Keratinocyte (primary cell): ENCODE measurements around the gene LCP2. TPM values are rescaled to one million over a fixed set of nuclear protein-coding genes. Genes with fewer than 3 reads are reported as not detected.

Source experiments
- DNase-seq: peaks from one replicate; pipeline ENCODE4 v3.0.0-alpha.2; 2011; ENCODE audit warnings: low read depth, missing footprints, low spot score
- FAIRE-seq: peaks from 2 replicates; lab custom pipeline; 2011; peaks lifted over from hg19 to GRCh38; lab: Jason Lieb, UNC
- H2AFZ ChIP-seq: 2 replicates; pipeline ENCODE4 v1.6.0; 2012; ENCODE audit warnings: low read length, control low read depth, inconsistent platforms; ENCODE audit not compliant: control insufficient read depth
- H3K27ac ChIP-seq: 2 replicates; pipeline ENCODE4 v1.5.1; 2011; ENCODE audit warnings: low read length; ENCODE audit not compliant: control insufficient read depth, insufficient read depth
- H3K27me3 ChIP-seq: 3 replicates; pipeline ENCODE4 v1.6.0; 2011; ENCODE audit warnings: low read length; ENCODE audit not compliant: control insufficient read depth, insufficient read depth; ENCODE audit errors: extremely low read depth
- H3K36me3 ChIP-seq, 2 experiments: 2 replicates in 1 of 2; 3 replicates in 1 of 2; pipeline ENCODE4 v1.5.1; 2011; ENCODE audit warnings: low read length in 2 of 2, mild to moderate bottlenecking in 1 of 2; ENCODE audit not compliant: control insufficient read depth in 2 of 2, insufficient read depth in 2 of 2; ENCODE audit errors: extremely low read depth in 1 of 2
- H3K4me1 ChIP-seq: 3 replicates; pipeline ENCODE4 v1.5.1; 2011; ENCODE audit warnings: low read length; ENCODE audit not compliant: control insufficient read depth, insufficient read depth; ENCODE audit errors: extremely low read depth
- H3K4me2 ChIP-seq: 3 replicates; pipeline ENCODE4 v1.6.0; 2011; ENCODE audit warnings: low read depth, low read length; ENCODE audit not compliant: control insufficient read depth, insufficient read depth; ENCODE audit errors: extremely low read depth
- H3K4me3 ChIP-seq, 3 experiments: fragments of 200-600 bp in 1 of 3; sonication (generic) in 1 of 3; 2 replicates in 2 of 3; 3 replicates in 1 of 3; pipeline ENCODE4 v1.5.1; 2011 to 2016; ENCODE audit warnings: low read length in 3 of 3, mild to moderate bottlenecking in 3 of 3, control low read depth in 2 of 3, inconsistent platforms in 1 of 3, low read depth in 1 of 3, mixed read lengths in 1 of 3, mixed run types in 1 of 3, moderate library complexity in 1 of 3; ENCODE audit not compliant: control insufficient read depth in 2 of 3, insufficient read depth in 2 of 3; ENCODE audit errors: extremely low read depth in 1 of 3
- H3K79me2 ChIP-seq: 2 replicates; pipeline ENCODE4 v1.6.0; 2012; ENCODE audit warnings: low read length; ENCODE audit not compliant: control insufficient read depth, insufficient read depth
- H3K9ac ChIP-seq: 3 replicates; pipeline ENCODE4 v1.6.0; 2011; ENCODE audit warnings: low read length; ENCODE audit not compliant: control insufficient read depth, insufficient read depth; ENCODE audit errors: extremely low read depth
- H3K9me1 ChIP-seq: 3 replicates; pipeline ENCODE4 v1.6.0; 2011; ENCODE audit warnings: low read length; ENCODE audit not compliant: control insufficient read depth, insufficient read depth; ENCODE audit errors: extremely low read depth
- H3K9me3 ChIP-seq: 2 replicates; pipeline ENCODE4 v1.5.1; 2012; ENCODE audit warnings: low read depth, low read length; ENCODE audit not compliant: control insufficient read depth
- H4K20me1 ChIP-seq: 3 replicates; pipeline ENCODE4 v1.6.0; 2011; ENCODE audit warnings: low read length; ENCODE audit not compliant: control insufficient read depth, insufficient read depth; ENCODE audit errors: extremely low read depth
- EZH2 ChIP-seq: IDR thresholded peaks from one replicate; pipeline ENCODE4 v1.6.1; 2012; ENCODE audit warnings: inconsistent platforms, mild to moderate bottlenecking, low read length, moderate library complexity
- dilution Hi-C: fragments of 300-500 bp; cut with MboI; formaldehyde crosslinking; loops from one replicate; pipeline ENCODE4 v1.7.0; 2020; ENCODE audit warnings: low sequenced_read_pairs; ENCODE audit not compliant: extremely low pct_ligation_motif_present
- polyA plus RNA-seq, 5 experiments: library from polyadenylated mRNA; depleted of rRNA in 3 of 5; stranded (reverse) in 3 of 5; stranded (forward) in 1 of 5; unstranded in 1 of 5; fragments of >200 nt; gene quantifications; 1 replicate in 1 of 5; 2 replicates in 3 of 5; 3 replicates in 1 of 5; pipeline versions ENCODE4 v1.2.1 to v1.2.3, GENCODE V29; 2011 to 2012; ENCODE audit warnings: missing spikeins in 2 of 5, low read depth in 1 of 5, low replicate concordance in 1 of 5
- TF ChIP-seq, protein P1 (sequence below), 3 experiments: IDR thresholded peaks in 1 of 3; conservative IDR thresholded peaks in 1 of 3; optimal IDR thresholded peaks in 1 of 3; 2 replicates in 2 of 3; 3 replicates in 1 of 3; pipeline versions ENCODE3 to v1.5.1; 2011; ENCODE audit warnings: low read length in 3 of 3, mild to moderate bottlenecking in 3 of 3, moderate library complexity in 2 of 3, control low read depth in 1 of 3, inconsistent platforms in 1 of 3; ENCODE audit not compliant: insufficient read depth in 2 of 3; ENCODE audit errors: extremely low read depth in 1 of 3

LCP2 gene
- polyA plus RNA-seq, 1 donor (not counting 4 experiments of a cell fraction or from before 2014, with no cell fraction given) = not detected

DNA sequence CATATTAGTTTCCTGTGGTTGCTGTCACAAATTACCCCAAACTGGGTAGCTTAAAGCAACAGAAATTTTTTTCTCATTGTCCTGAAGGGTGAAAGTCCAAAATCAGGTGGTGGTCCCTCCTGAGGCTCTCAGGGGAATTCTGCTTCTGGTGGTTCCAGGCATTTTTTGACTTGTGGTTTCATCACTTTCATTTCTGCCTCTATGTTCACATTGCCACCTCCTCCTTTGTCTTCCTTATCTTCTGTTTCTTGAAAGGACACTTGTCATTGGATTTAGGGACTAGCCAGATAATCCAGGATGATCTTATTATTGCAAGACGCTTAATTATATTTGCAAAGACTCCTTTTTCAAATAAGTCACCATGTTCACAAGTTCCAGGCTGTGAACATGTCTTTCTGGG lies 48.4 kb upstream of the LCP2 start:
- Histone ChIP-seq H3K27ac (no peak overlapping the region), H3K4me3 (no peak overlapping the region), H2AFZ (no peak overlapping the region), H3K27me3 (no peaks in the 10 kb centered on the region), H3K4me1 (no peaks in the 10 kb centered on the region), H3K9me1 (no peaks in the 10 kb centered on the region), H3K4me2 (no peak overlapping the region), H3K36me3 (no peaks in the 10 kb centered on the region), H3K9me3 (no peaks in the 10 kb centered on the region), H4K20me1 (no peaks in the 10 kb centered on the region), H3K9ac (no peak overlapping the region), H3K79me2 (no peaks in the 10 kb centered on the region)
- dilution Hi-C loops = no loop called here
- FAIRE-seq (no peak), DNase-seq (no peak)
- TF ChIP-seq, protein P1, sequence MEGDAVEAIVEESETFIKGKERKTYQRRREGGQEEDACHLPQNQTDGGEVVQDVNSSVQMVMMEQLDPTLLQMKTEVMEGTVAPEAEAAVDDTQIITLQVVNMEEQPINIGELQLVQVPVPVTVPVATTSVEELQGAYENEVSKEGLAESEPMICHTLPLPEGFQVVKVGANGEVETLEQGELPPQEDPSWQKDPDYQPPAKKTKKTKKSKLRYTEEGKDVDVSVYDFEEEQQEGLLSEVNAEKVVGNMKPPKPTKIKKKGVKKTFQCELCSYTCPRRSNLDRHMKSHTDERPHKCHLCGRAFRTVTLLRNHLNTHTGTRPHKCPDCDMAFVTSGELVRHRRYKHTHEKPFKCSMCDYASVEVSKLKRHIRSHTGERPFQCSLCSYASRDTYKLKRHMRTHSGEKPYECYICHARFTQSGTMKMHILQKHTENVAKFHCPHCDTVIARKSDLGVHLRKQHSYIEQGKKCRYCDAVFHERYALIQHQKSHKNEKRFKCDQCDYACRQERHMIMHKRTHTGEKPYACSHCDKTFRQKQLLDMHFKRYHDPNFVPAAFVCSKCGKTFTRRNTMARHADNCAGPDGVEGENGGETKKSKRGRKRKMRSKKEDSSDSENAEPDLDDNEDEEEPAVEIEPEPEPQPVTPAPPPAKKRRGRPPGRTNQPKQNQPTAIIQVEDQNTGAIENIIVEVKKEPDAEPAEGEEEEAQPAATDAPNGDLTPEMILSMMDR (optimal IDR thresholded peaks at IDR 0.05 in 1 of 3, IDR thresholded peaks at IDR 0.05 in 1 of 3, conservative IDR thresholded peaks at IDR 0.05 in 1 of 3; ENCODE audit: extremely low read depth in 1 of 3, insufficient read depth in 2 of 3, low read length in 3 of 3) = no peak
- TF ChIP-seq EZH2 = no peak

DNA sequence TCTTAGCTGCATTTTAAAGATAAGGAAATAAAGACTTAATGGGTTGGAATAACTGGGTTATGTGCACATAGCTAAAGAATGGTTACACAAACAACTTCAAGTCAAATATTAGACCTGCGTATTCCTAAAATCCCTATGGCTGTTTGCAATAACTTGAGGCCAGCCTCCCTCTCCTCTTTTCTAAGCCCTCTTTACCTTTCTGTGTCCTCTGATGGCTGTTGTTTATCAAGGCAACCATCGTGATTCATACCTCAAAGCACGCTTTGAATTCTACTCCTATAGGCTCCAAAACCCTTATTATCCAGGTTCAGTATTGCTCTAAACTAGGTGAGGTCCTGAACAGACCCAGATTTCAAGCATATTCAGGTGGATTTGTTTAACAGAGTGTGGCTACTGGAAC lies 45.6 kb upstream of the LCP2 start:
- FAIRE-seq (no peak), DNase-seq (no peak)
- TF ChIP-seq, protein P1 (optimal IDR thresholded peaks at IDR 0.05 in 1 of 3, IDR thresholded peaks at IDR 0.05 in 1 of 3, conservative IDR thresholded peaks at IDR 0.05 in 1 of 3; ENCODE audit: extremely low read depth in 1 of 3, insufficient read depth in 2 of 3, low read length in 3 of 3) = no peak
- no peak for TF ChIP-seq EZH2
- Histone ChIP-seq H3K9ac (no peak overlapping the region), H3K9me3 (no peaks in the 10 kb centered on the region), H3K9me1 (no peaks in the 10 kb centered on the region), H3K27ac (no peak overlapping the region), H3K4me3 (no peak overlapping the region), H3K79me2 (no peaks in the 10 kb centered on the region), H3K4me2 (no peak overlapping the region), H2AFZ (no peak overlapping the region), H3K4me1 (no peaks in the 10 kb centered on the region), H3K27me3 (no peaks in the 10 kb centered on the region), H4K20me1 (no peaks in the 10 kb centered on the region), H3K36me3 (no peaks in the 10 kb centered on the region)
- dilution Hi-C loops = no loop called here
